ENCODE results near the gene IL32. TPM values are rescaled to one million over a fixed set of nuclear protein-coding genes. Genes with fewer than 3 reads are reported as not detected.

IL32 gene
- total and polyA plus RNA-seq, 9 of the 15 experiments (the other 6 are each of a cell fraction or from before 2014, with no cell fraction given), result 0.21 to 2.2 (median 0.37) TPM; not detected in 3

DNA sequence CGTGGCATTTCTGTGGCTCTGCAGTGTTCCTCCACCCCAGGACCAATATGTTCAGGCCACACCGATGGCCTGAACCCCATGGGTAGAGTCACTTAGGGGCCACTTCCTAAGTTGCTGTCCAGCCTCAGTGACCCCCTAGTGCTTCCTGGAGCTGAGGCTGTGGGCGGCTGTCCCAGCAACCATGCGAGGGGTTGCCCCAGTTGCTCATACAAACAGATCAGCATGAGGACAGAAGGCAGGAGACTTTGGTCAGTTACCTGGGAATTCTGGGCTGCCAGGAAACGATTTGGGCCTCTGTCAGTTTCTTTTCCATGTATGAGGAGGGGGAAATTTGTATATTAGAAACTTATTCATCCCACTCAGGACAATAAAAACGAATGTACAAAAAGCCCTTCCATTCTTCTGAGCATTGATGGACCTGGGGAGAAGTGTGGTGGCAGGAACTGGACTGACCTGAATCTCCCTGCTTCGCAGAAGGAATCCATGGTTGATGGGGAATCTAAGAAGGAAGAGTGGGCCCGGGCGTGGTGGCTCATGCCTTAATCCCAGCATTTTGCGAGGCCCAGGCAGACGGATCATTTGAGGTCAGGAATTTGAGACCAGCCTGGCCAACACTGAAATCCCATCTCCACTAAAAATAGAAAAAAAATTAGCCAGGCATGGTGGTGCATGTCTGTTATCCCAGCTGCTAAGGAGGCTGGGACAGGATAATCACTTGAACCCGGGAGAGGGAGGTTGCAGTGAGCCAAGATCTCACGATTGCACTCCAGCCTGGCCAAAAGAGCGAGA lies 4.9 kb upstream of the IL32 start:
- no peak for ATAC-seq
- Histone ChIP-seq H3K27me3 (ENCODE audit: control insufficient read depth in 2 of 2, insufficient read depth in 2 of 2, low read length in 2 of 2) (no peaks in the 10 kb centered on the region), H3K4me3 (no peak overlapping the region), H3K79me2 (ENCODE audit: control insufficient read depth, insufficient read depth, low read length) (peaks cover 2% of the 10 kb centered on the region; the same call in 2 of the 3 replicates), H3K9me3 (replicated peaks; ENCODE audit: control insufficient read depth, insufficient read depth, low read depth, low read length) (no peaks in the 10 kb centered on the region), H3K4me1 (replicated peaks in 1 of 2; ENCODE audit: control insufficient read depth in 2 of 2, insufficient read depth in 2 of 2, low read length in 2 of 2) (peaks cover 8 to 45% of the 10 kb centered on the region in 2 experiments), H2AFZ (ENCODE audit: low read depth, low read length) (peak overlapping the region; percentile 97), H3K9ac (ENCODE audit: insufficient read depth in 1 of 2, low read depth in 2 of 2, low read length in 2 of 2) (peak overlapping the region in 1 of 2 experiments; percentile 97; a peak in 1 of 4 replicates), H3K9me1 (ENCODE audit: control insufficient read depth, insufficient read depth, low read length) (peaks cover 4% of the 10 kb centered on the region), H3K27ac (ENCODE audit: extremely low read depth, low read depth, low read length) (no peak overlapping the region), H3K36me3 (ENCODE audit: control insufficient read depth, insufficient read depth, low read length) (no peaks in the 10 kb centered on the region), H3K4me2 (ENCODE audit: insufficient read depth, low read length) (no peak overlapping the region), H4K20me1 (replicated peaks; ENCODE audit: control insufficient read depth, insufficient read depth, low read length) (0 out of 2 replicates have a peak, but pooled peaks cover 3% of the 10 kb centered on the region)
- TF ChIP-seq RBM17 (IDR thresholded peaks at IDR 0.05; ENCODE audit: borderline replicate concordance, low read depth, low read length) (no peak), E2F3 (CRISPR knock-in tag; IDR thresholded peaks at IDR 0.05) (no peak), ZNF79 (CRISPR knock-in tag; IDR thresholded peaks at IDR 0.05; ENCODE audit: low read depth) (no peak), CXXC5 (CRISPR knock-in tag; IDR thresholded peaks at IDR 0.05) (no peak), SIN3A (IDR thresholded peaks at IDR 0.05; ENCODE audit: borderline replicate concordance in 2 of 2, control insufficient read depth in 1 of 2, low read depth in 2 of 2, low read length in 2 of 2) (no peak), ZNF133 (CRISPR knock-in tag; IDR thresholded peaks at IDR 0.05) (no peak), ZNF707 (CRISPR knock-in tag; conservative IDR thresholded peaks at IDR 0.05) (no peak)
- TF ChIP-seq, protein P1, sequence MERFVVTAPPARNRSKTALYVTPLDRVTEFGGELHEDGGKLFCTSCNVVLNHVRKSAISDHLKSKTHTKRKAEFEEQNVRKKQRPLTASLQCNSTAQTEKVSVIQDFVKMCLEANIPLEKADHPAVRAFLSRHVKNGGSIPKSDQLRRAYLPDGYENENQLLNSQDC (CRISPR knock-in tag; IDR thresholded peaks at IDR 0.05), result no peak
- TF ChIP-seq, protein P2, sequence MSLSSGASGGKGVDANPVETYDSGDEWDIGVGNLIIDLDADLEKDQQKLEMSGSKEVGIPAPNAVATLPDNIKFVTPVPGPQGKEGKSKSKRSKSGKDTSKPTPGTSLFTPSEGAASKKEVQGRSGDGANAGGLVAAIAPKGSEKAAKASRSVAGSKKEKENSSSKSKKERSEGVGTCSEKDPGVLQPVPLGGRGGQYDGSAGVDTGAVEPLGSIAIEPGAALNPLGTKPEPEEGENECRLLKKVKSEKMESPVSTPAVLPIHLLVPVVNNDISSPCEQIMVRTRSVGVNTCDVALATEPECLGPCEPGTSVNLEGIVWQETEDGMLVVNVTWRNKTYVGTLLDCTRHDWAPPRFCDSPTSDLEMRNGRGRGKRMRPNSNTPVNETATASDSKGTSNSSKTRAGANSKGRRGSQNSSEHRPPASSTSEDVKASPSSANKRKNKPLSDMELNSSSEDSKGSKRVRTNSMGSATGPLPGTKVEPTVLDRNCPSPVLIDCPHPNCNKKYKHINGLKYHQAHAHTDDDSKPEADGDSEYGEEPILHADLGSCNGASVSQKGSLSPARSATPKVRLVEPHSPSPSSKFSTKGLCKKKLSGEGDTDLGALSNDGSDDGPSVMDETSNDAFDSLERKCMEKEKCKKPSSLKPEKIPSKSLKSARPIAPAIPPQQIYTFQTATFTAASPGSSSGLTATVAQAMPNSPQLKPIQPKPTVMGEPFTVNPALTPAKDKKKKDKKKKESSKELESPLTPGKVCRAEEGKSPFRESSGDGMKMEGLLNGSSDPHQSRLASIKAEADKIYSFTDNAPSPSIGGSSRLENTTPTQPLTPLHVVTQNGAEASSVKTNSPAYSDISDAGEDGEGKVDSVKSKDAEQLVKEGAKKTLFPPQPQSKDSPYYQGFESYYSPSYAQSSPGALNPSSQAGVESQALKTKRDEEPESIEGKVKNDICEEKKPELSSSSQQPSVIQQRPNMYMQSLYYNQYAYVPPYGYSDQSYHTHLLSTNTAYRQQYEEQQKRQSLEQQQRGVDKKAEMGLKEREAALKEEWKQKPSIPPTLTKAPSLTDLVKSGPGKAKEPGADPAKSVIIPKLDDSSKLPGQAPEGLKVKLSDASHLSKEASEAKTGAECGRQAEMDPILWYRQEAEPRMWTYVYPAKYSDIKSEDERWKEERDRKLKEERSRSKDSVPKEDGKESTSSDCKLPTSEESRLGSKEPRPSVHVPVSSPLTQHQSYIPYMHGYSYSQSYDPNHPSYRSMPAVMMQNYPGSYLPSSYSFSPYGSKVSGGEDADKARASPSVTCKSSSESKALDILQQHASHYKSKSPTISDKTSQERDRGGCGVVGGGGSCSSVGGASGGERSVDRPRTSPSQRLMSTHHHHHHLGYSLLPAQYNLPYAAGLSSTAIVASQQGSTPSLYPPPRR (CRISPR knock-in tag; IDR thresholded peaks at IDR 0.05; ENCODE audit: borderline replicate concordance), result no peak
- TF ChIP-seq, protein P3, sequence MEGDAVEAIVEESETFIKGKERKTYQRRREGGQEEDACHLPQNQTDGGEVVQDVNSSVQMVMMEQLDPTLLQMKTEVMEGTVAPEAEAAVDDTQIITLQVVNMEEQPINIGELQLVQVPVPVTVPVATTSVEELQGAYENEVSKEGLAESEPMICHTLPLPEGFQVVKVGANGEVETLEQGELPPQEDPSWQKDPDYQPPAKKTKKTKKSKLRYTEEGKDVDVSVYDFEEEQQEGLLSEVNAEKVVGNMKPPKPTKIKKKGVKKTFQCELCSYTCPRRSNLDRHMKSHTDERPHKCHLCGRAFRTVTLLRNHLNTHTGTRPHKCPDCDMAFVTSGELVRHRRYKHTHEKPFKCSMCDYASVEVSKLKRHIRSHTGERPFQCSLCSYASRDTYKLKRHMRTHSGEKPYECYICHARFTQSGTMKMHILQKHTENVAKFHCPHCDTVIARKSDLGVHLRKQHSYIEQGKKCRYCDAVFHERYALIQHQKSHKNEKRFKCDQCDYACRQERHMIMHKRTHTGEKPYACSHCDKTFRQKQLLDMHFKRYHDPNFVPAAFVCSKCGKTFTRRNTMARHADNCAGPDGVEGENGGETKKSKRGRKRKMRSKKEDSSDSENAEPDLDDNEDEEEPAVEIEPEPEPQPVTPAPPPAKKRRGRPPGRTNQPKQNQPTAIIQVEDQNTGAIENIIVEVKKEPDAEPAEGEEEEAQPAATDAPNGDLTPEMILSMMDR (IDR thresholded peaks at IDR 0.05 in 2 of 3, conservative IDR thresholded peaks at IDR 0.05 in 1 of 3; ENCODE audit: insufficient read depth in 2 of 3, low read depth in 1 of 3, low read length in 3 of 3), result no peak
- no peak for DNase-seq (ENCODE audit: extremely low read depth in 1 of 4, low spot score in 3 of 4)
- ChIA-PET POLR2A (interaction anchor here (0.5 to 1.0 kb wide), 3 partner anchors 16 to 34 kb away, joined by 3 read pairs; no protein-coding TSS in a partner anchor), CTCF (ENCODE audit: low intra/inter-chr PET ratio) (no interaction called here)
- BruUV-seq (replicated peaks), result no TSS peak
- in situ Hi-C loops (cut with MboI), result no loop called here
- intact Hi-C loops (cut with micrococcal nuclease), result no loop called here
- FAIRE-seq, result no peak
- 63% methylated on average over 14 of the region's 14 CpGs for WGBS (ENCODE audit: insufficient coverage, low coverage, missing lambda C conversion rate)
